ENCODE data around the gene GPR176. TPM values are rescaled to one million over a fixed set of nuclear protein-coding genes. Genes with fewer than 3 reads are reported as not detected.

Gene GPR176
- total RNA-seq, 1 donor from 2014 or later, result 35.4 TPM

DNA sequence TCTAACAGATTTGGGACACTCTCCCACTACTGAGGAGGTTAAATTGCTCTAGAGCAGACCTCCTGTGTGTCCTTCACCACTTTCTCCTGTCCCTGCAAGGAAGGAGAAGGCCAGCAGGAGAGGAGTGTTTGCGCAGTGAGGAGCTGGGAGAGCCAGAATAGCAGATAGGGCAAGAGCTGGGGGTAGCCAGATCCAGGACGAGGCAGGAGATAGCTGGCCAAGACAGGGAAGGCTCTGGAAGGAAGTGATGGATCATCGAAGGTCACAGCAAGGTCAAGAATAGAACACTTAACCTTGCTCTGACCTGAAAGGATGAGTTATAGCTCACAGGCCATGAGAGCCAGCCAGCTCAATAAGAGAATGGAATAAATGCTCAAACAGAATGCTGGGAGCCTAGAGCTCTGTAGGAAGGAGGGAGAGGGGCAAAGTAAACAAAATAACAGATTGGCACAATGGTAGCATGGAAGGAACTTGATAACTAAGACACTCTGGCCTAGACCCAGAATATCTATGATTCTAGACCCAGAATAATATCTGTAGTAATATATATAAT lies 99.9 kb downstream of the GPR176 start:
- no peak overlapping the region for H3K9ac ChIP-seq (ENCODE audit: low read length)
- FAIRE-seq (no peak), DNase-seq (ENCODE audit: low read depth) (no peak)
- H3K9me3 ChIP-seq (ENCODE audit: insufficient read depth, low read depth, low read length), result no peaks in the 10 kb centered on the region
- Mint-ChIP-seq H3K27me3 (ENCODE audit: low read depth, unreplicated experiment) (no peaks in the 10 kb centered on the region), H3K4me1 (ENCODE audit: low read depth, unreplicated experiment) (peaks cover 13% of the 10 kb centered on the region), H3K4me3 (ENCODE audit: unreplicated experiment) (no peak overlapping the region), H3K36me3 (ENCODE audit: low read depth, unreplicated experiment) (peaks cover 9% of the 10 kb centered on the region), H3K27ac (ENCODE audit: unreplicated experiment) (no peak overlapping the region), H3K9me3 (ENCODE audit: unreplicated experiment) (peaks cover 3% of the 10 kb centered on the region)
- peaks cover 43% of the 10 kb centered on the region for H4K20me1 ChIP-seq (ENCODE audit: insufficient read depth, low read length)
- H3K4me2 ChIP-seq (ENCODE audit: low read length), result no peak overlapping the region
- no peak overlapping the region for H3K4me3 ChIP-seq (ENCODE audit: insufficient read depth, low read depth, low read length)
- no peak overlapping the region for H2AFZ ChIP-seq (ENCODE audit: low read depth, low read length)
- H3K36me3 ChIP-seq (ENCODE audit: insufficient read depth, low read length), result no peaks in the 10 kb centered on the region
- H3K4me1 ChIP-seq (ENCODE audit: insufficient read depth, low read length), result no peaks in the 10 kb centered on the region
- H3K27ac ChIP-seq (ENCODE audit: low read depth, low read length), result no peak overlapping the region
- TF ChIP-seq CTCF (IDR thresholded peaks at IDR 0.05; ENCODE audit: insufficient read depth, low read depth, low read length) (no peak), EZH2 (IDR thresholded peaks at IDR 0.05; ENCODE audit: insufficient read depth, low read length) (no peak)
- H3K79me2 ChIP-seq (ENCODE audit: insufficient read depth, low read length), result peaks cover 96% of the 10 kb centered on the region
- no peaks in the 10 kb centered on the region for H3K27me3 ChIP-seq (ENCODE audit: insufficient read depth, low read length)

- H3K4me2 ChIP-seq (ENCODE audit: low read length), result no peak overlapping the region
- H3K27me3 ChIP-seq (ENCODE audit: insufficient read depth, low read length), result no peaks in the 10 kb centered on the region
- no peak overlapping the region for H3K9ac ChIP-seq (ENCODE audit: low read length)
- no peaks in the 10 kb centered on the region for H3K36me3 ChIP-seq (ENCODE audit: insufficient read depth, low read length)
- H3K4me3 ChIP-seq (ENCODE audit: insufficient read depth, low read depth, low read length), result no peak overlapping the region
- no peak overlapping the region for H3K4me3 Mint-ChIP-seq (ENCODE audit: unreplicated experiment)
- no peak for TF ChIP-seq CTCF (IDR thresholded peaks at IDR 0.05; ENCODE audit: insufficient read depth, low read depth, low read length)
- no peak for TF ChIP-seq EZH2 (IDR thresholded peaks at IDR 0.05; ENCODE audit: insufficient read depth, low read length)
- no peaks in the 10 kb centered on the region for H3K27me3 Mint-ChIP-seq (ENCODE audit: low read depth, unreplicated experiment)
- peaks cover 3% of the 10 kb centered on the region for H3K9me3 Mint-ChIP-seq (ENCODE audit: unreplicated experiment)
- H3K4me1 ChIP-seq (ENCODE audit: insufficient read depth, low read length), result no peaks in the 10 kb centered on the region
- no peak for FAIRE-seq
- H2AFZ ChIP-seq (ENCODE audit: low read depth, low read length), result no peak overlapping the region
- peaks cover 9% of the 10 kb centered on the region for H3K36me3 Mint-ChIP-seq (ENCODE audit: low read depth, unreplicated experiment)
- no peak for DNase-seq (ENCODE audit: low read depth)
- no peak overlapping the region for H3K27ac ChIP-seq (ENCODE audit: low read depth, low read length)
- peaks cover 49% of the 10 kb centered on the region for H4K20me1 ChIP-seq (ENCODE audit: insufficient read depth, low read length)
- H3K4me1 Mint-ChIP-seq (ENCODE audit: low read depth, unreplicated experiment), result peaks cover 13% of the 10 kb centered on the region
- peaks cover 95% of the 10 kb centered on the region for H3K79me2 ChIP-seq (ENCODE audit: insufficient read depth, low read length)
- H3K9me3 ChIP-seq (ENCODE audit: insufficient read depth, low read depth, low read length), result no peaks in the 10 kb centered on the region
- H3K27ac Mint-ChIP-seq (ENCODE audit: unreplicated experiment), result no peak overlapping the region
These were observed 100.5 kb downstream of the GPR176 start for GRCh38 chr15:39819533-39819932.

- DNase-seq (ENCODE audit: low read depth) (no peak), FAIRE-seq (no peak)
- Histone ChIP-seq H2AFZ (ENCODE audit: low read depth, low read length) (no peak overlapping the region), H3K4me3 (ENCODE audit: insufficient read depth, low read depth, low read length) (no peak overlapping the region), H3K27me3 (ENCODE audit: insufficient read depth, low read length) (no peaks in the 10 kb centered on the region), H3K9me3 (ENCODE audit: insufficient read depth, low read depth, low read length) (no peaks in the 10 kb centered on the region), H3K36me3 (ENCODE audit: insufficient read depth, low read length) (no peaks in the 10 kb centered on the region), H3K79me2 (ENCODE audit: insufficient read depth, low read length) (peaks cover 78% of the 10 kb centered on the region), H3K4me2 (ENCODE audit: low read length) (no peak overlapping the region), H3K27ac (ENCODE audit: low read depth, low read length) (no peak overlapping the region), H3K4me1 (ENCODE audit: insufficient read depth, low read length) (no peaks in the 10 kb centered on the region), H3K9ac (ENCODE audit: low read length) (no peak overlapping the region), H4K20me1 (ENCODE audit: insufficient read depth, low read length) (peaks cover 40% of the 10 kb centered on the region)
- TF ChIP-seq EZH2 (IDR thresholded peaks at IDR 0.05; ENCODE audit: insufficient read depth, low read length), result no peak
- no peak for TF ChIP-seq CTCF (IDR thresholded peaks at IDR 0.05; ENCODE audit: insufficient read depth, low read depth, low read length)
- H3K27me3 Mint-ChIP-seq (ENCODE audit: low read depth, unreplicated experiment), result no peaks in the 10 kb centered on the region
- H3K4me3 Mint-ChIP-seq (ENCODE audit: unreplicated experiment), result no peak overlapping the region
- H3K27ac Mint-ChIP-seq (ENCODE audit: unreplicated experiment), result no peak overlapping the region
- H3K4me1 Mint-ChIP-seq (ENCODE audit: low read depth, unreplicated experiment), result peaks cover 13% of the 10 kb centered on the region
- H3K9me3 Mint-ChIP-seq (ENCODE audit: unreplicated experiment), result no peaks in the 10 kb centered on the region
- peaks cover under 1% of the 10 kb centered on the region for H3K36me3 Mint-ChIP-seq (ENCODE audit: low read depth, unreplicated experiment)
These were observed 102.2 kb downstream of the GPR176 start for GRCh38 chr15:39817892-39818291.

All from astrocyte (in vitro differentiated cells and primary cell).